Sigmoid colon (tissue), 7 donors: ENCODE measurements around the gene EFHD1. TPM values are rescaled to one million over a fixed set of nuclear protein-coding genes. Genes with fewer than 3 reads are reported as not detected.
"Not testable (repeated sequence)": the region's sequence is repeated elsewhere in the genome, so short reads cannot be mapped to it uniquely, and the experiment has no call there.

Experiments
- DNase-seq: peaks from one replicate; pipeline ENCODE4 v3.0.0-alpha.2; 2019
- H3K27ac ChIP-seq, 4 donors: fragments of 200-600 bp; sonication (generic); one replicate each; pipeline ENCODE4 v1.5.1; 2016 to 2019; ENCODE audit warnings: mild to moderate bottlenecking in 1 of 4
- H3K27me3 ChIP-seq, 3 donors: fragments of 200-600 bp; sonication (generic); one replicate each; pipeline ENCODE4 v1.5.1; 2019; ENCODE audit warnings: mild to moderate bottlenecking in 1 of 3
- H3K36me3 ChIP-seq, 4 donors: fragments of 200-600 bp; sonication (generic); one replicate each; pipeline ENCODE4 v1.5.1; 2016 to 2019
- H3K4me1 ChIP-seq, 4 donors: fragments of 200-600 bp; sonication (generic); one replicate each; pipeline ENCODE4 v1.5.1; 2017 to 2019
- H3K4me3 ChIP-seq, 4 donors: fragments of 200-600 bp; sonication (generic); one replicate each; pipeline ENCODE4 v1.5.1; 2017 to 2019; ENCODE audit warnings: mild to moderate bottlenecking in 2 of 4, moderate library complexity in 1 of 4
- H3K9me3 ChIP-seq, 4 donors: fragments of 200-600 bp in 3 of 4; sonication (generic) in 3 of 4; one replicate each; pipeline versions ENCODE4 v1.5.1 to v1.6.1; 2013 to 2019
- EP300 ChIP-seq, 4 donors: sonication (generic); formaldehyde crosslinking; IDR thresholded peaks; one replicate each; pipeline ENCODE4 v1.6.1; 2017; ENCODE audit warnings: antibody characterized with exemption in 4 of 4
- POLR2A ChIP-seq, 2 donors: fragments of 450-650 bp; IDR thresholded peaks; one replicate each; pipeline ENCODE4 v1.6.1; 2016; ENCODE audit warnings: antibody characterized with exemption in 2 of 2, mild to moderate bottlenecking in 2 of 2, moderate library complexity in 2 of 2
- POLR2AphosphoS5 ChIP-seq, 4 donors: sonication (generic); formaldehyde crosslinking; IDR thresholded peaks; one replicate each; pipeline ENCODE4 v1.6.1; 2017; ENCODE audit warnings: antibody characterized with exemption in 4 of 4
- WGBS, 2 donors: extraction: QIAGEN DNeasy Blood & Tissue Kit; methylation state at CpG; one replicate each; pipeline ENCODE4 v1.1.7; 2013; 5-methylcytosine and 5-hydroxymethylcytosine counted together
- intact Hi-C: fragments of 100-400 bp; cut with DNase I; formaldehyde crosslinking; loops from one replicate; pipeline ENCODE4 v1.15.1; 2023
- polyA plus RNA-seq, 3 donors: library from polyadenylated mRNA; stranded (reverse); fragments of 200-250 nt; gene quantifications; one replicate each; pipeline ENCODE4 v1.2.3, GENCODE V29; 2013
- total RNA-seq, 4 donors: library from RNA; depleted of rRNA; stranded (reverse); fragments of >200 nt; gene quantifications; one replicate each; pipeline ENCODE4 v1.1.0, GENCODE V29; 2016
- TF ChIP-seq, protein P1 (sequence below), 4 experiments: fragments of 450-650 bp in 3 of 4; fragments of 200-600 bp in 1 of 4; IDR thresholded peaks; one replicate each; pipeline ENCODE4 v1.5.1; 2016 to 2019; ENCODE audit warnings: antibody characterized with exemption in 4 of 4, mild to moderate bottlenecking in 3 of 4, moderate library complexity in 2 of 4
- donor health status: healthy with polysubstance abuse.
- donor health status: Bipolar disorder and iron deficiency.
- donor health status: healthy.

EFHD1 gene
- total and polyA plus RNA-seq, 7 donors = 0.92 to 8.7 (median 4.2) TPM

DNA sequence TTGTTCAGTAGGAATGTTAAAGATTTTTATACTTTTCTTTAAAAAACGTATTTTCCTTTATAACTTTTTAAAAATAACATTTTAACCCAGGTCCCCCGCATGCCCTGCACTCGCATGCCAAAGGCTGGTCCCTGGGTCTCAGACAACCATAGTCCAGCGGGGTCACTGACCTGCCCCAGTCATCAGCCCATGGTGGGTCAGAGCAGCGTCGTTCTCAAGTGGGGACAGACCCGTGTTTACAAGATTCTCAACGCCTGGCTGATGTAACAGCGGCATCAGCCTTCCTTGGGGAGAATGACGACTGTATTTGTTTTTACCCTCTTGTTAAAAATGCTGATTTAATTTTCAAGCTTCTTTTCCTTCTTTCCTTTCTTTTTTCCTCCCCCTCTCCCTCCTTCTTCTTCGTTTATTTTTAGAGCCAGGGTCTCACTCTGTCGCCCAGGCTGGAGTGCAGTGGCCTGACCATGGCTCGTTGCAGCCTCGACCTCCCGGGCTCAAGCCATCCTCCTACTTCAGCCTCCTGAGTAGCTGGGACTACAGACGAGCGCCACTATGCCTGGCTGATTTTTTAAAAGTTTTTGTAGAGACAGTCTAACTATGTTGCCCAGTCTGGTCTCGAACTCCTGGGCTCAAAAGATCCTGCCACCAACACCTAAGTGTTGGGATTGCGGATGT, 1.0 kb upstream of the EFHD1 start:
- TF ChIP-seq POLR2A (IDR thresholded peaks at IDR 0.05) = no peak
- TF ChIP-seq POLR2AphosphoS5 (IDR thresholded peaks at IDR 0.05) = no peak
- no peak for TF ChIP-seq EP300 (IDR thresholded peaks at IDR 0.05)
- TF ChIP-seq, protein P1, sequence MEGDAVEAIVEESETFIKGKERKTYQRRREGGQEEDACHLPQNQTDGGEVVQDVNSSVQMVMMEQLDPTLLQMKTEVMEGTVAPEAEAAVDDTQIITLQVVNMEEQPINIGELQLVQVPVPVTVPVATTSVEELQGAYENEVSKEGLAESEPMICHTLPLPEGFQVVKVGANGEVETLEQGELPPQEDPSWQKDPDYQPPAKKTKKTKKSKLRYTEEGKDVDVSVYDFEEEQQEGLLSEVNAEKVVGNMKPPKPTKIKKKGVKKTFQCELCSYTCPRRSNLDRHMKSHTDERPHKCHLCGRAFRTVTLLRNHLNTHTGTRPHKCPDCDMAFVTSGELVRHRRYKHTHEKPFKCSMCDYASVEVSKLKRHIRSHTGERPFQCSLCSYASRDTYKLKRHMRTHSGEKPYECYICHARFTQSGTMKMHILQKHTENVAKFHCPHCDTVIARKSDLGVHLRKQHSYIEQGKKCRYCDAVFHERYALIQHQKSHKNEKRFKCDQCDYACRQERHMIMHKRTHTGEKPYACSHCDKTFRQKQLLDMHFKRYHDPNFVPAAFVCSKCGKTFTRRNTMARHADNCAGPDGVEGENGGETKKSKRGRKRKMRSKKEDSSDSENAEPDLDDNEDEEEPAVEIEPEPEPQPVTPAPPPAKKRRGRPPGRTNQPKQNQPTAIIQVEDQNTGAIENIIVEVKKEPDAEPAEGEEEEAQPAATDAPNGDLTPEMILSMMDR (IDR thresholded peaks at IDR 0.05) = no peak
- DNase-seq = no peak
- Histone ChIP-seq H3K36me3 (no peaks in the 10 kb centered on the region), H3K27ac (peak overlapping the region; percentile 58 to 78 (median 70)), H3K27me3 (peaks cover 15 to 67% (median 34%) of the 10 kb centered on the region in 3 donors), H3K9me3 (no peaks in the 10 kb centered on the region), H3K4me1 (peaks cover 0 to 27% (median 25%) of the 10 kb centered on the region in 4 donors), H3K4me3 (peak overlapping the region in 3 of 4 donors; percentile 56 to 62 (median 58))
- WGBS, 2 donors = 42 to 51% methylated on average over 19 of the region's 19 CpGs
- intact Hi-C loops = no loop called here

GRCh38 chr2:232632904-232633412, 446 bp upstream of the EFHD1 start:
- H3K4me1 ChIP-seq = peaks cover 0 to 27% (median 25%) of the 10 kb centered on the region in 4 donors
- H3K9me3 ChIP-seq = no peaks in the 10 kb centered on the region
- no peaks in the 10 kb centered on the region for H3K36me3 ChIP-seq
- TF ChIP-seq, protein P1 (IDR thresholded peaks at IDR 0.05) = no peak
- TF ChIP-seq EP300 (IDR thresholded peaks at IDR 0.05) = no peak
- TF ChIP-seq POLR2AphosphoS5 (IDR thresholded peaks at IDR 0.05) = peak in 2 of 4 donors; percentile 7 to 26
- peaks cover 15 to 67% (median 34%) of the 10 kb centered on the region in 3 donors for H3K27me3 ChIP-seq
- intact Hi-C loops = no loop called here
- peak overlapping the region; percentile 58 to 78 (median 70) for H3K27ac ChIP-seq
- WGBS, 2 donors = 2% methylated on average over 40 of the region's 40 CpGs
- H3K4me3 ChIP-seq = peak overlapping the region; percentile 34 to 62 (median 57)
- peak; percentile 83 for DNase-seq

DNA sequence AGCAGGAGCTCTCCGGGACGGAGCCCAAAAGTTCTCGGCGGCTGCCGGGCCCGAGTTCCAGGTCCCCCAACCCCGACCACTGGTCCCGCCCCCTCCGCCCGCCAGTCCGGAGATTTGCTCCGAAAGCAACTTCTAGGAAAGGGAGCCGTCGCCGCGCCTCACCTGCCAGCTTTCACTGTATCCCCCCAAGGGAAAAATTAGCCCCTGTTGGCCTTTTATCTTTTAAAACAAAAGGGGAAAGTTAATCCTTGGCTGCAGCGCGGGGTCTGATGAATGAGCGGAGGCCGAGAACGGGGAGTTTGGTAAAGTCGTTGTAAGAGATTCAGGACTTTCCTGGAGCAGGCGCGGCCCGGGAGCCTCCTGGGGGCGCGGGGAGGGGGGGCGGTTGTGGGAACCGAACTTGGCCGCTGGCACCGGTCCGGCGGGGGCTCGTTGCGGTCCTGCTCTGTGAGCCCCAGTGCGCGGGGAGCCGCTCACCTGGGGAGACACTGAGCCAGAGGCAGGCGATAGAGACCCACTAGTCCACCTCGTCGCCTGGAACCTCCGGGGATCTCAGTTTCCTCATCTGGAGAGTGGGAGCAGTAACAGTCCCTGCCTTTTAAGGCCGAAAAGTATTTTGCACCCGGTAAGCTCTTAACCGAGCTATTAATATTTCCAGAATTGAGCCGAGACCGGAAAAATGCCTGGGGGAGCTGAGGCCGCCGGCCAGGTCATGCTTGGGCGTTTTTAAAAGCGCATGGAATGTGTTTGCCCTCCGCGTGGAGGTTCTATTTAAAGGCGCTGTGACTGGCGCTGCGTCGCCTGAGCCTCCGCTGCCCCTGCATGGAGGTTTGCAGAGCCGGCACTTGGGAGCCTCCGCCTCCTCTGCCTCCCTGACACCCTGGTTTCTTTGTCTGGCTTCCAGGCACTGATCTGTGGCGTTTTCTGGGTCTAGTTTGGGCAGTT, 1.1 kb downstream of the EFHD1 start:
- Histone ChIP-seq H3K4me3 (peak overlapping the region; percentile 34 to 62 (median 57)), H3K27ac (peak overlapping the region; percentile 58 to 78 (median 70)), H3K4me1 (peaks cover 0 to 27% (median 25%) of the 10 kb centered on the region in 4 donors), H3K9me3 (no peaks in the 10 kb centered on the region), H3K27me3 (peaks cover 15 to 64% (median 34%) of the 10 kb centered on the region in 3 donors), H3K36me3 (no peaks in the 10 kb centered on the region)
- DNase-seq = no peak
- WGBS, 2 donors = 18 to 38% methylated on average over 61 of the region's 61 CpGs
- intact Hi-C loops = no loop called here
- TF ChIP-seq, protein P1 (IDR thresholded peaks at IDR 0.05) = no peak
- no peak for TF ChIP-seq EP300 (IDR thresholded peaks at IDR 0.05)
- no peak for TF ChIP-seq POLR2AphosphoS5 (IDR thresholded peaks at IDR 0.05)
- TF ChIP-seq POLR2A (IDR thresholded peaks at IDR 0.05) = no peak

- intact Hi-C loops, DNase-seq, H3K36me3 ChIP-seq, H3K4me3 ChIP-seq, H3K9me3 ChIP-seq: not testable (repeated sequence)
- Histone ChIP-seq H3K27ac (peak overlapping the region in 1 of 4 donors; percentile 78), H3K27me3 (peaks cover 15 to 57% (median 34%) of the 10 kb centered on the region in 3 donors), H3K4me1 (peaks cover 0 to 27% (median 25%) of the 10 kb centered on the region in 4 donors)
- 97 to 98% methylated on average over 10 of the region's 10 CpGs for WGBS, 2 donors
Observed at GRCh38 chr2:232635376-232635775, 2.0 kb downstream of the EFHD1 start.

DNA sequence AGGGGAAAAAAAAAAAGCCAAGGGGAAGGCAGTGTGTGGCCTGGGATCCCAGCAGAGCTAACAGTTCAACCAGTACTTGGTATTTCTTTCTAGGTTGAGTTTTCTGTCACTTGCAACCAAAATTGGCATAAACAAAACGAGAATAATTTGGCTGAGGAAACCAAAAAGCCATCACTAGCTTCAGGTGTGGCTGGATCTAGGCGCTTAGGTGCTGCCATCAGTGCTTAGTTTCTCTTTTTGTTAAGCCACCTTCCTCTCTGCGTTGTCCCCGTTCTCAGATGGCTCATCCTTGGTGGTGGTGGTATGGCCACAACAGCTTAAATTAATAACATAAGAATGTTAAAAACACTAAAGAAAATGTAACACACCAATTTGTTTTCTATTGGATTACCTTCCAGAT, 2.4 kb downstream of the EFHD1 start:
- peaks cover 0 to 27% (median 25%) of the 10 kb centered on the region in 4 donors for H3K4me1 ChIP-seq
- no peaks in the 10 kb centered on the region for H3K9me3 ChIP-seq
- WGBS, 2 donors = 95 to 97% methylated on average over 4 of the region's 4 CpGs

More for the DNA sequence above, 2.4 kb downstream of the EFHD1 start:
- Histone ChIP-seq H3K4me3 (no peak overlapping the region), H3K27ac (no peak overlapping the region), H3K36me3 (no peaks in the 10 kb centered on the region), H3K27me3 (peaks cover 15 to 54% (median 34%) of the 10 kb centered on the region in 3 donors)
- intact Hi-C loops = no loop called here
- DNase-seq = no peak
- TF ChIP-seq, protein P1 (IDR thresholded peaks at IDR 0.05) = no peak
- TF ChIP-seq EP300 (IDR thresholded peaks at IDR 0.05) (no peak), POLR2A (IDR thresholded peaks at IDR 0.05) (no peak), POLR2AphosphoS5 (IDR thresholded peaks at IDR 0.05) (no peak)
